HG02678 (cell line): Measurements from ENCODE around the gene ALDH1A1.

Experiments used
- ATAC-seq: cut with Tn5 transposase; IDR thresholded peaks from one replicate; pipeline ENCODE4 v1.9.1; 2021; ENCODE audit warnings: mild to moderate bottlenecking, moderate library complexity; ENCODE audit not compliant: unreplicated experiment

The ALDH1A1 gene

GRCh38 chr9:72858089-72858912 lies 94.6 kb downstream of the ALDH1A1 start:
- ATAC-seq = no peak

- no peak for ATAC-seq
These were observed 95.2 kb downstream of the ALDH1A1 start for GRCh38 chr9:72857624-72857996.

GRCh38 chr9:72856972-72857623 lies 95.8 kb downstream of the ALDH1A1 start:
- ATAC-seq = no peak

- no peak for ATAC-seq
These were observed 96.8 kb downstream of the ALDH1A1 start for GRCh38 chr9:72855890-72856523.

GRCh38 chr9:72855321-72855720 lies 97.5 kb downstream of the ALDH1A1 start:
- ATAC-seq = no peak
